Breast epithelium (tissue), 3 donors: ENCODE results near the gene NUDT2.

Experiments
- POLR2A ChIP-seq: fragments of 450-650 bp; IDR thresholded peaks from one replicate; pipeline ENCODE4 v1.6.1; 2016; ENCODE audit warnings: antibody characterized with exemption, mild to moderate bottlenecking, moderate library complexity
- TF ChIP-seq, protein P1 (sequence below), 3 donors: fragments of 450-650 bp; IDR thresholded peaks; one replicate each; pipeline ENCODE4 v1.5.1; 2016 to 2017; ENCODE audit warnings: antibody characterized with exemption in 3 of 3, mild to moderate bottlenecking in 3 of 3, moderate library complexity in 3 of 3

DNA sequence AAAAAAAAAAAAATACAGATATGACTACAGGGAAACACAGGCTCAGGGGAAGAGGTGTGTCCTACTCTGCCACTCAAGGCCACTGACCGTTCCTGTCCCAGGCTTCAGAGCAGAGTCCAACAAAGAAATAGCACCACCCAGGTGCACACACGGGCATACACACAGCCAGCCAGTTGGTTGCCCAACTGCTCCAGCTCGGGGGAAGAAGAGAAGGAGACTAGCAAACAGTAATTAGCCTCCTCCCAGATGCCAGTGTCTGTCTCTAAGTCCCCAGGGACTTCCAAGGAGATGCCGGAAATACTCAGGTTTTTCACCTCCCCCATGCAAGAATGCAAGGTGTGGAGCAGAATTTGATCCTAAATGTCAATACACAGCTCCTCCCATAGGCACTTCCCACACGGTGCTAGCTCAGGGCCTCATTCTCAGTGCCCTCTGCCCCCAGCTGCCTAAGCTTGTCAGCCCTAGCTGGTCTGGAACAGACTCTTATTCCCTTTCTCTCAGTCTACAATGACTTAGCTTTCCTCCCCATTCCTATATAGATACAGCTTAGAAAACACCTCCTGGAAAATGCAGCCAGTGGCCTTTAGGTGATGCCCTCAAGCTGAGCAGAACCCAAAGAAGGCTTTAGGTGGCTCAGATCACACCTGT lies 45.7 kb downstream of the NUDT2 start:
- TF ChIP-seq POLR2A: no peak
- TF ChIP-seq, protein P1, sequence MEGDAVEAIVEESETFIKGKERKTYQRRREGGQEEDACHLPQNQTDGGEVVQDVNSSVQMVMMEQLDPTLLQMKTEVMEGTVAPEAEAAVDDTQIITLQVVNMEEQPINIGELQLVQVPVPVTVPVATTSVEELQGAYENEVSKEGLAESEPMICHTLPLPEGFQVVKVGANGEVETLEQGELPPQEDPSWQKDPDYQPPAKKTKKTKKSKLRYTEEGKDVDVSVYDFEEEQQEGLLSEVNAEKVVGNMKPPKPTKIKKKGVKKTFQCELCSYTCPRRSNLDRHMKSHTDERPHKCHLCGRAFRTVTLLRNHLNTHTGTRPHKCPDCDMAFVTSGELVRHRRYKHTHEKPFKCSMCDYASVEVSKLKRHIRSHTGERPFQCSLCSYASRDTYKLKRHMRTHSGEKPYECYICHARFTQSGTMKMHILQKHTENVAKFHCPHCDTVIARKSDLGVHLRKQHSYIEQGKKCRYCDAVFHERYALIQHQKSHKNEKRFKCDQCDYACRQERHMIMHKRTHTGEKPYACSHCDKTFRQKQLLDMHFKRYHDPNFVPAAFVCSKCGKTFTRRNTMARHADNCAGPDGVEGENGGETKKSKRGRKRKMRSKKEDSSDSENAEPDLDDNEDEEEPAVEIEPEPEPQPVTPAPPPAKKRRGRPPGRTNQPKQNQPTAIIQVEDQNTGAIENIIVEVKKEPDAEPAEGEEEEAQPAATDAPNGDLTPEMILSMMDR (IDR thresholded peaks at IDR 0.05): no peak
